ENCODE measurements around the gene CADPS.

- TF ChIP-seq POLR2AphosphoS5 (IDR thresholded peaks at IDR 0.05; ENCODE audit: low read depth, low read length) = no peak
- TF ChIP-seq, protein P1, sequence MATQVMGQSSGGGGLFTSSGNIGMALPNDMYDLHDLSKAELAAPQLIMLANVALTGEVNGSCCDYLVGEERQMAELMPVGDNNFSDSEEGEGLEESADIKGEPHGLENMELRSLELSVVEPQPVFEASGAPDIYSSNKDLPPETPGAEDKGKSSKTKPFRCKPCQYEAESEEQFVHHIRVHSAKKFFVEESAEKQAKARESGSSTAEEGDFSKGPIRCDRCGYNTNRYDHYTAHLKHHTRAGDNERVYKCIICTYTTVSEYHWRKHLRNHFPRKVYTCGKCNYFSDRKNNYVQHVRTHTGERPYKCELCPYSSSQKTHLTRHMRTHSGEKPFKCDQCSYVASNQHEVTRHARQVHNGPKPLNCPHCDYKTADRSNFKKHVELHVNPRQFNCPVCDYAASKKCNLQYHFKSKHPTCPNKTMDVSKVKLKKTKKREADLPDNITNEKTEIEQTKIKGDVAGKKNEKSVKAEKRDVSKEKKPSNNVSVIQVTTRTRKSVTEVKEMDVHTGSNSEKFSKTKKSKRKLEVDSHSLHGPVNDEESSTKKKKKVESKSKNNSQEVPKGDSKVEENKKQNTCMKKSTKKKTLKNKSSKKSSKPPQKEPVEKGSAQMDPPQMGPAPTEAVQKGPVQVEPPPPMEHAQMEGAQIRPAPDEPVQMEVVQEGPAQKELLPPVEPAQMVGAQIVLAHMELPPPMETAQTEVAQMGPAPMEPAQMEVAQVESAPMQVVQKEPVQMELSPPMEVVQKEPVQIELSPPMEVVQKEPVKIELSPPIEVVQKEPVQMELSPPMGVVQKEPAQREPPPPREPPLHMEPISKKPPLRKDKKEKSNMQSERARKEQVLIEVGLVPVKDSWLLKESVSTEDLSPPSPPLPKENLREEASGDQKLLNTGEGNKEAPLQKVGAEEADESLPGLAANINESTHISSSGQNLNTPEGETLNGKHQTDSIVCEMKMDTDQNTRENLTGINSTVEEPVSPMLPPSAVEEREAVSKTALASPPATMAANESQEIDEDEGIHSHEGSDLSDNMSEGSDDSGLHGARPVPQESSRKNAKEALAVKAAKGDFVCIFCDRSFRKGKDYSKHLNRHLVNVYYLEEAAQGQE (IDR thresholded peaks at IDR 0.05; ENCODE audit: insufficient read depth in 1 of 2, low read depth in 2 of 2, low read length in 2 of 2) = no peak
- no peak for TF ChIP-seq TAF1 (IDR thresholded peaks at IDR 0.05; ENCODE audit: borderline replicate concordance, insufficient read depth, low read length)
- TF ChIP-seq SIN3A (IDR thresholded peaks at IDR 0.05; ENCODE audit: borderline replicate concordance, insufficient read depth, low read length) = no peak
- TF ChIP-seq FOXP2 (optimal IDR thresholded peaks at IDR 0.05; ENCODE audit: borderline replicate concordance, extremely low read depth, extremely low read length, insufficient read depth) = no peak
These were observed 29.2 kb downstream of the CADPS start for GRCh38 chr3:62845996-62846395.

Data from PFSK-1 (cell line).